Activated CD8-positive, alpha-beta memory T cell treated with anti-CD3 and anti-CD28 coated beads for 4 hours (primary cell): ENCODE data around the gene NDRG3.
"Not testable (repeated sequence)": the region's sequence is repeated elsewhere in the genome, so short reads cannot be mapped to it uniquely, and the experiment has no call there.

Experiments
- DNase-seq, 2 donors: peaks; one replicate each; pipeline ENCODE4 v3.0.0-alpha.2; 2020; ENCODE audit warnings: low read depth in 2 of 2

The NDRG3 gene

GRCh38 chr20:36687850-36688249 is 58.0 kb downstream of the NDRG3 start:
- DNase-seq: no peak

GRCh38 chr20:36686944-36687343 is 58.9 kb downstream of the NDRG3 start:
- no peak for DNase-seq

- DNase-seq: no peak
Measured at GRCh38 chr20:36686504-36686903, 59.4 kb downstream of the NDRG3 start.

- DNase-seq: no peak
Measured at GRCh38 chr20:36684747-36685146, 61.1 kb downstream of the NDRG3 start.

GRCh38 chr20:36682311-36682710 is 63.6 kb downstream of the NDRG3 start:
- DNase-seq: no peak

GRCh38 chr20:36677422-36677771 is 68.5 kb downstream of the NDRG3 start:
- no peak for DNase-seq

- no peak for DNase-seq
Measured at GRCh38 chr20:36676701-36677421, 69.0 kb downstream of the NDRG3 start.

GRCh38 chr20:36675545-36675944 is 70.3 kb downstream of the NDRG3 start:
- DNase-seq: not testable (repeated sequence)

GRCh38 chr20:36672991-36673390 is 72.9 kb downstream of the NDRG3 start:
- no peak for DNase-seq

GRCh38 chr20:36670665-36671357 is 75.1 kb downstream of the NDRG3 start:
- DNase-seq: no peak

- no peak for DNase-seq
Measured at GRCh38 chr20:36666181-36666740, 79.6 kb downstream of the NDRG3 start.

GRCh38 chr20:36663031-36663430 is 82.9 kb downstream of the NDRG3 start:
- no peak for DNase-seq

- DNase-seq: no peak
Measured at GRCh38 chr20:36658300-36658699, 87.6 kb downstream of the NDRG3 start.

GRCh38 chr20:36656733-36657132 is 89.2 kb downstream of the NDRG3 start:
- DNase-seq: no peak

GRCh38 chr20:36655004-36655403 is 90.9 kb downstream of the NDRG3 start:
- DNase-seq: no peak

- no peak for DNase-seq
Measured at GRCh38 chr20:36654506-36654905, 91.4 kb downstream of the NDRG3 start.

- no peak for DNase-seq
Measured at GRCh38 chr20:36653456-36653855, 92.4 kb downstream of the NDRG3 start.

GRCh38 chr20:36647196-36648121 is 98.4 kb downstream of the NDRG3 start:
- no peak for DNase-seq

- no peak for DNase-seq
Measured at GRCh38 chr20:36646678-36647077, 99.2 kb downstream of the NDRG3 start.

- peak; percentile 36 to 45 for DNase-seq
Measured at GRCh38 chr20:36645998-36646397, 99.9 kb downstream of the NDRG3 start, which contains the start of gene SLA2. Gene SLA2 (minus strand): TSS chr20:36646196. CDS start chr20:36641335, 4,861 bp downstream.

- DNase-seq: no peak
Measured at GRCh38 chr20:36645353-36645752, 100.5 kb downstream of the NDRG3 start.

- DNase-seq: peak; percentile 22 to 42
Measured at GRCh38 chr20:36644706-36645095, 101.2 kb downstream of the NDRG3 start.
